Stimulated activated CD8-positive, alpha-beta memory T cell treated with anti-CD3 and anti-CD28 coated beads, Interleukin-4, amount 100 ng/mL, for 4 hours (primary cell): ENCODE data around the gene SURF2.

ENCODE experiments used
- DNase-seq, 2 donors: peaks; one replicate each; pipeline ENCODE4 v3.0.0-alpha.2; 2020; ENCODE audit warnings: low read depth in 2 of 2, low spot score in 1 of 2

SURF2 gene

GRCh38 chr9:133335924-133336811 lies 20.2 kb upstream of the SURF2 start, which contains the start of gene SURF6:
Gene SURF6, minus strand, starts transcription at chr9:133336188. Its CDS starts 56 bp downstream, at chr9:133336132.
- DNase-seq = peak; percentile 85 to 89

GRCh38 chr9:133339641-133340040 lies 16.7 kb upstream of the SURF2 start:
- DNase-seq = no peak

GRCh38 chr9:133340256-133340655 lies 16.1 kb upstream of the SURF2 start:
- DNase-seq = no peak

- DNase-seq = no peak
Observed at GRCh38 chr9:133340916-133341315, 15.4 kb upstream of the SURF2 start.

- DNase-seq = no peak
Observed at GRCh38 chr9:133341369-133342068, 14.8 kb upstream of the SURF2 start.

- no peak for DNase-seq
Observed at GRCh38 chr9:133342069-133342406, 14.3 kb upstream of the SURF2 start.

- no peak for DNase-seq
Observed at GRCh38 chr9:133342570-133342969, 13.8 kb upstream of the SURF2 start.

- DNase-seq = no peak
Observed at GRCh38 chr9:133344071-133344470, 12.3 kb upstream of the SURF2 start.

GRCh38 chr9:133344979-133345378 lies 11.4 kb upstream of the SURF2 start:
- no peak for DNase-seq

- DNase-seq = no peak
Observed at GRCh38 chr9:133345596-133345995, 10.8 kb upstream of the SURF2 start.

GRCh38 chr9:133346021-133346785 lies 10.1 kb upstream of the SURF2 start:
- DNase-seq = no peak

GRCh38 chr9:133347515-133347984 lies 8.8 kb upstream of the SURF2 start:
- DNase-seq = no peak

- peak; percentile 80 to 87 for DNase-seq
Observed at GRCh38 chr9:133347985-133348717, 8.2 kb upstream of the SURF2 start, which contains the start of the genes MED22 and RPL7A. Gene MED22, minus strand, starts transcription at chr9:133348131. Its CDS starts 1,469 bp downstream, at chr9:133346662. Gene RPL7A, plus strand, starts transcription at chr9:133348218. Its CDS starts 26 bp downstream, at chr9:133348244.

- no peak for DNase-seq
Observed at GRCh38 chr9:133348718-133349573, 7.4 kb upstream of the SURF2 start.

- DNase-seq = no peak
Observed at GRCh38 chr9:133349965-133350616, 6.3 kb upstream of the SURF2 start.

GRCh38 chr9:133351526-133351907 lies 4.8 kb upstream of the SURF2 start:
- no peak for DNase-seq

GRCh38 chr9:133351908-133352634 lies 4.3 kb upstream of the SURF2 start:
- DNase-seq = no peak

GRCh38 chr9:133352635-133353340 lies 3.6 kb upstream of the SURF2 start:
- no peak for DNase-seq
